IPS-18a (cell line): ENCODE results near the gene MRPS33.

Experiments
- H3K27ac ChIP-seq: one replicate; pipeline ENCODE4 v1.5.1; 2013; ENCODE audit warnings: low read length
- H3K27me3 ChIP-seq: one replicate; pipeline ENCODE4 v1.6.1; 2013; ENCODE audit warnings: mild to moderate bottlenecking, low read length; ENCODE audit not compliant: control insufficient read depth, insufficient read depth
- H3K36me3 ChIP-seq: one replicate; pipeline ENCODE4 v1.6.1; 2013; ENCODE audit warnings: low read depth, low read length; ENCODE audit not compliant: control insufficient read depth
- H3K4me1 ChIP-seq: one replicate; pipeline ENCODE4 v1.6.1; 2013; ENCODE audit warnings: low read depth, low read length; ENCODE audit not compliant: control insufficient read depth
- H3K4me3 ChIP-seq: one replicate; pipeline ENCODE4 v1.5.1; 2013; ENCODE audit warnings: low read length
- H3K9ac ChIP-seq: one replicate; pipeline ENCODE4 v1.6.1; 2013; ENCODE audit warnings: mild to moderate bottlenecking, low read length, moderate library complexity
- H3K9me3 ChIP-seq: one replicate; pipeline ENCODE4 v1.6.1; 2013; ENCODE audit warnings: low read depth, low read length; ENCODE audit not compliant: control insufficient read depth

Gene MRPS33

DNA sequence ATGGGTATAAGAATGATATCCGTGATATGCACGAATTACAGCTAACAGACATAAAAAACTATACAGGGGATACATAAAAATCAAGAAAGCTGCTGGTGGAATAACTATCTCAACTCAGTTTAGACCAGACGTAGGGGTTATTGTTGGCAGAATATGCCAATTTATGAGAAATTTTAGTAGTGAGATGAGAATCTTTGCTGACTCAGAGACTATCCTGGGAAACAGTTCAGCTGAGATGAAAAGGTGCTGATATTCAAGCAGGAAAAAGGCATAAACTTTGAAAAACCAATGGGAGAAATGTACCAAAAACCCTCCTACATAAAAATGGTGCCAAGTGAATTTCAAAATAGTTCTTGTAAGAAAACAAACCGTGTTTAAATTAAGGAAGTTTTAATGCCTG lies 3.3 kb downstream of the MRPS33 start:
- Histone ChIP-seq H3K4me3 (no peak overlapping the region), H3K9me3 (no peaks in the 10 kb centered on the region), H3K9ac (no peak overlapping the region), H3K36me3 (peaks cover 20% of the 10 kb centered on the region), H3K27me3 (no peaks in the 10 kb centered on the region), H3K4me1 (peaks cover 10% of the 10 kb centered on the region), H3K27ac (no peak overlapping the region)

DNA sequence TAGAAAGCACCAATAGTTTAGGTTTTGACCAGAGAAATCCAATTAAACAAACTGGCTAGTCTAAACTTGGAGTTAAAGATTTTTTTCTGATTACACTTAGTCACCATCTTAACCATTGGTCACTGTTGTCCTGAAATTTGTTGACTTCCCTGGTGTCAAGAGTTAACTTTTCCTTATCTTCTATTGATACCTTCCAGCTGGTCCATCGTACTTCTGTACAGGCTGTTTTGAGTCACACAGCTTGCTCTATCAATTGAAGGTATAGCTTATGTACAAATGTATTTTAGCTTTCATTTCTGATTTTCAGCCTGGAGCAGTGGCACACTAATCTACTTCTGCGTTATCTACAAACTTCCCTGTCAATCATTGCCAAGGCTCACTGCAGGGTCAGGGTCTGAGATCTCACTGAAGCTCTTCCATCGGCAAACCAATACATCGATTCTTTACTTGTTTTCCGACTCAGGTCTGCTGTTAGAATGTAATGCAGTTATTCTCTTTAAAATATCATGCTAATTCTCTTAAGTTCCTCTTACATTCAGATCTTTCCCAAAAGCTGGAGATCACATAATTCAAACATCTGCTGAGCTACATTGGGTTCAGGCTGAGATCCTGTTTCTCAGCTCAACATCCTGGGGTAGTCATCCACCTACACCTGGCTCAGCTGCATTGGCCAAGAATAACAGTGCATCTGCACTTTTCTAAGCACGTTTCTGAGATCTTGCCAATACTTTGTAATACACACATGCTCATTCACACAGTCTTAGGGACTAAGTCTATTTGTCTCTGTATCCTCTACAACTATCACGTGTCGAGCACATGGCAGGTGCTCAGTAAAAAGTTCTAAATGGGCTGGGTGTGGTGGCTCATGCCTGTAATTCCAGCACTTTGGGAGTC lies 11.3 kb downstream of the MRPS33 start:
- Histone ChIP-seq H3K9ac (no peak overlapping the region), H3K4me3 (no peak overlapping the region), H3K9me3 (no peaks in the 10 kb centered on the region), H3K27ac (no peak overlapping the region), H3K36me3 (peaks cover 22% of the 10 kb centered on the region), H3K4me1 (no peaks in the 10 kb centered on the region), H3K27me3 (no peaks in the 10 kb centered on the region)

GRCh38 chr7:141001546-141001945 lies 13.2 kb downstream of the MRPS33 start:
- Histone ChIP-seq H3K27me3 (no peaks in the 10 kb centered on the region), H3K36me3 (peaks cover 10% of the 10 kb centered on the region), H3K4me3 (no peak overlapping the region), H3K4me1 (no peaks in the 10 kb centered on the region), H3K9me3 (no peaks in the 10 kb centered on the region), H3K27ac (no peak overlapping the region), H3K9ac (no peak overlapping the region)

DNA sequence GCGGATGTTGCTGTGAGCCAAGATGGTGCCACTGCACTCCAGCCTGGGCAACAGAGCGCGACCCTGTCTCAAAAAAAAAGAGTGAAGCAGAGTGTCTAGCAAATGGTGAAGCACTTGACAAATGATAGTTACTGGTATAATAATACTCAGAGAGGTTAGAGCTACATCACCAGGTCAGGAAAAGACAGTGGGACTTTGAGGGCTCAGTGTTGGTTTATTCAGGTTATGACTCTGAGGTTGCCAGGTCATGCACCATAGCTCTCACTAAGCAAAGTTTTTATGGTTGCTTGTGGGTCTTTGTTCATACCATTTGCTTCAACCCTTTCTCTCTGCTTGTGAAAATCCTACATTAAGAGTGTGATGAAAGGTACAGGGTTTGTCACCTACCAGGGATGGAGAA lies 13.6 kb downstream of the MRPS33 start:
- Histone ChIP-seq H3K9me3 (no peaks in the 10 kb centered on the region), H3K27ac (no peak overlapping the region), H3K4me3 (no peak overlapping the region), H3K36me3 (peaks cover 6% of the 10 kb centered on the region), H3K4me1 (no peaks in the 10 kb centered on the region), H3K9ac (no peak overlapping the region), H3K27me3 (no peaks in the 10 kb centered on the region)

- Histone ChIP-seq H3K9ac (no peak overlapping the region), H3K4me1 (no peaks in the 10 kb centered on the region), H3K36me3 (no peaks in the 10 kb centered on the region), H3K27me3 (no peaks in the 10 kb centered on the region), H3K9me3 (no peaks in the 10 kb centered on the region), H3K4me3 (no peak overlapping the region), H3K27ac (no peak overlapping the region)
These were observed 16.0 kb downstream of the MRPS33 start for GRCh38 chr7:140998715-140999114.

- H3K27ac ChIP-seq: no peak overlapping the region
- no peak overlapping the region for H3K4me3 ChIP-seq
- no peaks in the 10 kb centered on the region for H3K27me3 ChIP-seq
- no peaks in the 10 kb centered on the region for H3K9me3 ChIP-seq
- no peaks in the 10 kb centered on the region for H3K4me1 ChIP-seq
- H3K9ac ChIP-seq: no peak overlapping the region
- no peaks in the 10 kb centered on the region for H3K36me3 ChIP-seq
These were observed 22.3 kb downstream of the MRPS33 start for GRCh38 chr7:140992422-140992821.

DNA sequence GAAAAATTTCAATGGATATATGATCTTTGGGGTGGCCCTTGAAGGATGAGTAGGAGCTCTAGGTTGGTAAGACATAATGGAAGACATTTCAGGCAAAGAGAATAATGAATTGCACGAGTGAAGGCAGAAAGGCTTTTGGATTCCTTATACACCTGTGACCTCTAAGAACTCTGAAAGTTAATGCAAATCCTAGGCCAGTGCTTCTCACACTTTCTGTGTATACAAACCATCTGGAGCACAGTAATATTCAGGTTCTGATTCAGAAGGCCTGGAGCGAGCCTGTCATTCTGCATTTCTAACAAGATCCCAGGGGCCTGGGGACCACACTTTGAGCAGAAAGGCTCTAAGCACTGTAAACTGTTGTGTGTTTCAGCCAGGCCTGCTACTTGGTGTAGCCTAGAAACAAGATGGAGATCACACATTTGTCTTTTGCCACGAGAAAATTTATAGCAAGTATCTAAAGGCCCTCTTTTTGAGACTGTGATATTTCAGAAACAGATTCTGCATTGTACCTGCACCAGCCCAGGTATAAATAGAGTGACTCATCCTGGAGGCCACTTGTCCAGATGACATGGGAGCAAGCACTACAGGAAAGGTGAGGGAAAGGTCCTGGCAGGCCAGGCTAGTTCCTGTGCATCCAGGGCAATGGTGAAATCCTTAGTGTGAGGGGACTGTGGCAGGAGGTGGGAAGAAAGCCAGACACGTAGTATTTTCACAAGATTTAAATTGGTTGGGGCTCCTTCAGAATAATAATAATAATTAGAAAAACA lies 24.4 kb downstream of the MRPS33 start:
- H3K27me3 ChIP-seq: no peaks in the 10 kb centered on the region
- no peak overlapping the region for H3K4me3 ChIP-seq
- H3K9ac ChIP-seq: no peak overlapping the region
- no peaks in the 10 kb centered on the region for H3K9me3 ChIP-seq
- no peak overlapping the region for H3K27ac ChIP-seq
- H3K4me1 ChIP-seq: no peaks in the 10 kb centered on the region
- H3K36me3 ChIP-seq: no peaks in the 10 kb centered on the region

DNA sequence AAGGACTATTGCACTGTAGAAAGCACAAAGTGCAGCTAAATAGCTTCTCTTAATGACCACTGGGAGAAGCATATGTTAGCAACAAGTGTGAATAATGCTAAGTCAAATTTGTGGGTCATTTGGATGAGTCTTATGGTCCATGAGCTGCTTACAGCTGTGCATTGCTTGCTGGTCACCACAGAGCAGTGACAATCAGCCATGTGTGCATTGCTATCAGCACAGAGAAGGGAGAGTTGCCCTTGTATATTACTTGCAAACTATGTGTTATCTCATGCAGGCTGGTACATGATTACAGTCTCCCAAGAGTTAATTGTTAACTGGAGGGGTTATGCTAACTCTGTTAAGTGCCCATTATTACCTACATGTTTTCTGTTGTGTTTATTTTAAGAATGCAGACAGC lies 25.7 kb downstream of the MRPS33 start:
- no peak overlapping the region for H3K4me3 ChIP-seq
- no peaks in the 10 kb centered on the region for H3K27me3 ChIP-seq
- H3K27ac ChIP-seq: no peak overlapping the region
- no peaks in the 10 kb centered on the region for H3K36me3 ChIP-seq
- no peaks in the 10 kb centered on the region for H3K9me3 ChIP-seq
- H3K9ac ChIP-seq: no peak overlapping the region
- no peaks in the 10 kb centered on the region for H3K4me1 ChIP-seq

DNA sequence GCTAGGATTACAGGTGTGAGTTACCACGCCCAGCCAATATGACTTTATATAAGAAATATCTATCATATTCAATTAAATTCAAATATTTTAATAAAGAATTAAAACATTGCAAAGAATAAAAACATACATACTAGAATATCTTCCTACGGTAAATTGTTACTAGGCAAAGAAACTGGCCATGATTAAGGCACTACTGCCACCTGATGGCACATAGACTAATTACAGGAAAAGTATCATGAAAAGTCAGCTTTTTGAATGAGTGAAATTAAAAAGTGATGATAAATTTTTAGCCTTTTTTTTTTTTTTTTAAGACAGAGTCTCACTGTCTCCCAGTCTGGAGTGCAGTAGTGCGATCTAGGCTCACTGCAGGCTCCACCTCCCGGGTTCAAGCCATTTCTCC lies 30.9 kb downstream of the MRPS33 start:
- Histone ChIP-seq H3K9me3 (no peaks in the 10 kb centered on the region), H3K9ac (no peak overlapping the region), H3K4me1 (no peaks in the 10 kb centered on the region), H3K27ac (no peak overlapping the region), H3K36me3 (no peaks in the 10 kb centered on the region), H3K4me3 (no peak overlapping the region), H3K27me3 (no peaks in the 10 kb centered on the region)

DNA sequence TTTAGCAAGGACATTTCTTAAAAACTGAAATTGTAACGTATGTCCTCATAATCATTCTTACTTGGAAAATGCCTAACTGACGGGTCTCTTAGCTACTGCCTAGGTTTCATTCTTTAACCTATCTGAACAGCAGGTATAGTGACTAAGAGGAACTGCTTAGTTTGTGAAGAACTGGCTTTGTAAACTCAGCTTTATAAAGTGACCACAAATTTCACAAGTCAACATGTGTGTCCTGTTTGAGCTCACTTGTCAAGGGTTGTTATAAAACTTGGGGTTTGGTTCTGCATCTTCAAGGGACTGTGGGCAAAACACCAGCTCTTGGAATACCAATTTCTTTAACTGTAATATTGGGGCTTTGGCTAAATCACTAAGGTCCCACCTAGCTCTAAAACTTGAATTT lies 32.2 kb downstream of the MRPS33 start:
- no peaks in the 10 kb centered on the region for H3K4me1 ChIP-seq
- H3K4me3 ChIP-seq: no peak overlapping the region
- no peaks in the 10 kb centered on the region for H3K27me3 ChIP-seq
- no peaks in the 10 kb centered on the region for H3K36me3 ChIP-seq
- H3K27ac ChIP-seq: no peak overlapping the region
- no peak overlapping the region for H3K9ac ChIP-seq
- no peaks in the 10 kb centered on the region for H3K9me3 ChIP-seq

GRCh38 chr7:140981951-140982350 lies 32.8 kb downstream of the MRPS33 start:
- H3K4me3 ChIP-seq: no peak overlapping the region
- no peak overlapping the region for H3K27ac ChIP-seq
- H3K9me3 ChIP-seq: no peaks in the 10 kb centered on the region

More at GRCh38 chr7:140981951-140982350, 32.8 kb downstream of the MRPS33 start:
- H3K4me1 ChIP-seq: no peaks in the 10 kb centered on the region
- no peak overlapping the region for H3K9ac ChIP-seq
- H3K36me3 ChIP-seq: no peaks in the 10 kb centered on the region
- no peaks in the 10 kb centered on the region for H3K27me3 ChIP-seq
